OCI-LY3 (cell line): ENCODE measurements around the gene UNC13D.
"Not testable (repeated sequence)": the region's sequence is repeated elsewhere in the genome, so short reads cannot be mapped to it uniquely, and the experiment has no call there.

Experiments used
- EZH2phosphoT487 ChIP-seq: fragments of 200-600 bp; shearing (Covaris generic); IDR thresholded peaks from 2 replicates; pipeline ENCODE4 v1.6.1; 2018; ENCODE audit warnings: antibody characterized with exemption, mixed run types, low read depth
- TF ChIP-seq, protein P1 (sequence below): fragments of 200-600, 300-600 bp; sonication (generic); IDR thresholded peaks from 2 replicates; pipeline ENCODE4 v1.5.1; 2014; ENCODE audit warnings: antibody characterized with exemption, low read length, low read depth

DNA sequence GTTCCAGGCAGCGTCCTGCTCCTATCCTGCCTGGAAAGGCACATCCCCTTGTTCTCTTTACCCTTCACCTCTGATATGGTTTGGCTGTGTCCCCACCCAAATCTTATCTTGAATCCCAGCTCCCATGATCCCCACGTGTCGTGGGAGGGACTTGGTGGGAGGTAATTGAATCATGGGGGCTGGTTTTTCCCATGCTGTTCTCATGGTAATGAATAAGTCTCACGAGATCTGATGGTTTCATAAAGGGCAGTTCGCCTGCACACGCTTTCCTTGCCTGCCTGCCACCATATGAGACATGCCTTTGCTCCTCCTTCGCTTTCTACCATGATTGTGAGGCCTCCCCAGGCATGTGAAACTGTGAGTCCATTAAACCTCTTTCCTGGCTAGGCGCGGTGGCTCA lies 41.7 kb upstream of the UNC13D start:
- TF ChIP-seq, protein P1, sequence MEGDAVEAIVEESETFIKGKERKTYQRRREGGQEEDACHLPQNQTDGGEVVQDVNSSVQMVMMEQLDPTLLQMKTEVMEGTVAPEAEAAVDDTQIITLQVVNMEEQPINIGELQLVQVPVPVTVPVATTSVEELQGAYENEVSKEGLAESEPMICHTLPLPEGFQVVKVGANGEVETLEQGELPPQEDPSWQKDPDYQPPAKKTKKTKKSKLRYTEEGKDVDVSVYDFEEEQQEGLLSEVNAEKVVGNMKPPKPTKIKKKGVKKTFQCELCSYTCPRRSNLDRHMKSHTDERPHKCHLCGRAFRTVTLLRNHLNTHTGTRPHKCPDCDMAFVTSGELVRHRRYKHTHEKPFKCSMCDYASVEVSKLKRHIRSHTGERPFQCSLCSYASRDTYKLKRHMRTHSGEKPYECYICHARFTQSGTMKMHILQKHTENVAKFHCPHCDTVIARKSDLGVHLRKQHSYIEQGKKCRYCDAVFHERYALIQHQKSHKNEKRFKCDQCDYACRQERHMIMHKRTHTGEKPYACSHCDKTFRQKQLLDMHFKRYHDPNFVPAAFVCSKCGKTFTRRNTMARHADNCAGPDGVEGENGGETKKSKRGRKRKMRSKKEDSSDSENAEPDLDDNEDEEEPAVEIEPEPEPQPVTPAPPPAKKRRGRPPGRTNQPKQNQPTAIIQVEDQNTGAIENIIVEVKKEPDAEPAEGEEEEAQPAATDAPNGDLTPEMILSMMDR = not testable (repeated sequence)
- TF ChIP-seq EZH2phosphoT487 = not testable (repeated sequence)
